Upper lobe of left lung (tissue), 4 donors: ENCODE results near the gene ZNF445.

ENCODE experiments used
- CTCF ChIP-seq, 6 experiments: fragments of 450-650 bp in 4 of 6; fragments of 200-600 bp in 2 of 6; sonication (generic) in 2 of 6; IDR thresholded peaks; one replicate each; pipeline ENCODE4 v1.5.1; 2016 to 2019; ENCODE audit warnings: antibody characterized with exemption in 6 of 6
- EP300 ChIP-seq, 4 donors: sonication (generic); formaldehyde crosslinking; IDR thresholded peaks; one replicate each; pipeline ENCODE4 v1.5.1; 2017; ENCODE audit warnings: antibody characterized with exemption in 4 of 4, control low read depth in 2 of 4
- POLR2A ChIP-seq, 4 donors: fragments of 450-650 bp; IDR thresholded peaks; one replicate each; pipeline ENCODE4 v1.5.1; 2016 to 2017; ENCODE audit warnings: antibody characterized with exemption in 4 of 4, mild to moderate bottlenecking in 2 of 4

- TF ChIP-seq CTCF (IDR thresholded peaks at IDR 0.05) (no peak), POLR2A (IDR thresholded peaks at IDR 0.05) (no peak), EP300 (IDR thresholded peaks at IDR 0.05) (no peak)
Observed at GRCh38 chr3:44518782-44519156, 41.3 kb upstream of the ZNF445 start.
